NCI-H774 (cell line): ENCODE measurements around the gene ANXA7.
"Not testable (repeated sequence)": the region's sequence is repeated elsewhere in the genome, so short reads cannot be mapped to it uniquely, and the experiment has no call there.

Experiments used
- DNase-seq: peaks from one replicate; lab custom pipeline; 2025; lab: John Stamatoyannopoulos, UW

Gene ANXA7

DNA sequence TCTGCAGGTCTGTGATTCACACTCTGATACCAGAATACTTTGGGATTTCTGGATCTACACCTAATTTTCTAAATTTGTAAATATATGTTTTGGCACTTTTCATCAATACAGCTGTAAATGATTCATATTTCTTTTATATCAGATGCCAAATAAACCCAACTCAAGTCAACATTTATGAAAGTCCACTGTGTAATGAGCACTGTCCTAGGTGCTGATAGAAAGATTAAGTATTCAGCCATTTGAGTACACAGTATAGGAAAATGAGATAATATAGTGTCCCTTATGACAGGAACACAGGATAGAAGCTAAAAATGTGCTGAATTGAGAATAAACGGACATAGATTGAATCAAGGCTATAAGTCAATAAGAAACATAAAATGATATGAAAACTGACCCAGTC, 6.4 kb downstream of the ANXA7 start:
- no peak for DNase-seq

DNA sequence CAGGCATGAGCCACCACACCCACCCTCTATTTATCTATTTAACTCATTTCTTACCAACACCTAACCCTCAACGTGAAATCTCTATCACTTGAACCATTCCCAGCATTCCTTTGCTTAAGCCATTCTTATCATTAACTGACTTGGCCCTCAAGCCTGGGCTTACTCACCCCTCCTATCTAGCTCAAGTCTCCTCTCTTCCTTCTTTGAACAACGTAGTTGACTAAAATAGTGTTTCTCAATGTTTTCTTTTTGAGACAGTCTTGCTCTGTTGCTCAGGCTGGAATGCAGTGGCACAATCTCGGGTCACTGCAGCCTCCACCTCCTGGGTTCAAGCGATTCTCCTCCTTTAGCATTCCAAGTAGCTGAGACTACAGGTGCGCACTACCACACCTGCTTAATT, 7.0 kb downstream of the ANXA7 start:
- no peak for DNase-seq

DNA sequence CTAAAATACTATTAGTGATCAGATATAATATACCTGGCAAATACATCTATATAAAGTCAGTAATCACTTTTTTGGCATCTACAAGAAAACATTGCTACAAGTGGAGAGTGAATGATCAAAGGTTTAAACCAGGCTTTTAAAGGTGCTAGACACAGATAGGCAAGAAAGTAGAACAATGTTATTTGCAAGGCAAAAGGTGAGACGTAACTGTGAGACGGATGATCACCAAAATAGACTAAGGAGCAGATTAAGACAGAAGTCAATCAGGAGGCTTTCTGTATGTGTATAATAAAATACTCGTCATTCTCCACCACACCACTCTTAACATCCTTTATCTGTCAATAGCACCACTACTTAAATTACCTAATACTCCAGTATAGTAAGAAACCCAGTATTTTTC, 8.3 kb downstream of the ANXA7 start:
- no peak for DNase-seq

DNA sequence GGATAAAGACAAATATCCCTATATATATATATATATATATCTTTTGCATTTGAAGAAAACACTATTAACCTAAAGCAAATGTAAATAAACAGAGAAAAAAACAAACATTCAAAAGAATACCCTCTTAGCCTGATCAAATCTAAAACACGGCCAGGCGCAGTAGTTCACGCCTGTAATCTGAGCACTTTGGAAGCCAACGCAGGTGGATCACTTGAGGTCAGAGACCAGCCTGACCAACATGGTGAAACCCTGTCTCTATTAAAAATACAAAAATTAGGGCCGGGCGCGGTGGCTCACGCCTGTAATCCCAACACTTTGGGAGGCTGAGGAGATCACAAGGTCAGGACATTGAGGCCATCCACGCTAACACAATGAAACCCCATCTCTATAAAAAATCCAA, 9.2 kb downstream of the ANXA7 start:
- no peak for DNase-seq

DNA sequence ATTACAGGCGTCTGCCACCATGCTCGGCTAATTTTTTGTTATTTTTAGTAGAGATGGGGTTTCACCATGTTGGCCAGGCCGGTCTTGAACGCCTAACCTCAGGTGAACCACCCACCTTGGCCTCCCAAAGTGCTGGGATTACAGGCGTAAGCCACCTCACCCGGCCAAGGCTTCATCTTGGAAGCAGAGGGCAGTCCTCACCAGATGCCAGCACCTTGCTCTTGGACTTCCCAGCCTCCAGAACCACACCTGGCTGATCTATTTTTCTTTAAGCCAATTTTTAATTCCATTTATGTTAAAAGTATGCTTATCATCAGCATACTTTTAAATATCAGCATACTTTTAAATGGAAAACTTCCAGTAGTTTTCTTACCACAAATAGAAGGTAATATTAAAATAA, 12.2 kb downstream of the ANXA7 start:
- DNase-seq = no peak

DNA sequence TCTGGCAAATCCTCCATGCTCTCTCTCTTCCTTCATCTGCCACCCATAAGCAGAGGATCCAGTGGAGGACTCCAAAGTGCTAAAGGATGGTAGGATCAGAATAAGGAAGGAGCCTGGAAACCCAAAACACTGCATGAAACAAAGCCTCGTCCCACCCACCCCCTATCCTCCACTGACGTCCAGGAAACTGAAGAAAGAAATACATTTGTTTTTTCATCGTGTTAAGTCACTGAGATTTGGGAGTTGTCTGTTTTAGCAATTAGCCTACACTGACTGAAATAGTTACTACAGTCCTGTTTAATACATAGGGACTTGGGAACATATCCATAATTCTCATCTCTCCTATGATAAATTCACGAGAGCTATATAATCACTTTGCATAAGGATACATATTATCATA, 14.8 kb downstream of the ANXA7 start:
- no peak for DNase-seq

DNA sequence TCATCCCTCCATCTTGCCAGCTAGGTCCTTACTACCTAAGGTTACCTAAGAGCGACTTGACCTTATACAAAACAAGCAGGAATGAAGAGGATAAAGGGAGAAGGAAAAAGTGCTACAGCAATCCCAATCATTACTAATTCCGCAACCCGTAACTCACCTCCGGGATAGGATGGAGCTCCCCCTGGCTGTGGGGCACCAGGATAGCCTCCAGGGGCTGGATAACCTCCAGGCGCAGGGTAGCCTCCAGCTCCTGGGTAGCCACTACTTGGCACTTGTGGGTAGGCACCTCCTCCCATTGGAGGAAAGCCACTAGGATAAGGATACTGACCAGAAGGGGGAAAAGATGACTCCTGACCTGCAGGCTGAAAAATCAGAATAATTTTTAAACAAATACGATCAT, 15.8 kb downstream of the ANXA7 start:
- no peak for DNase-seq

DNA sequence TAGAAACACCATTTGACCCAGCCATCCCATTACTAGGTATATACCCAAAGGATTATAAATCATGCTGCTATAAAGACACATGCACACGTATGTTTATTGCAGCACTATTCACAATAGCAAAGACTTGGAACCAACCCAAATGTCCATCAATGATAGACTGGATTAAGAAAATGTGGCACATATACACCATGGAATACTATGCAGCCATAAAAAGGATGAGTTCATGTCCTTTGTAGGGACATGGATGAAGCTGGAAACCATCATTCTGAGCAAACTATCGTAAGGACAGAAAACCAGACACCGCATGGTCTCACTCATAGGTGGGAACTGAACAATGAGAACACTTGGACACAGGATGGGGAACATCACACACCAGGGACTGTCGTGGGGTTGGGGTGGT, 19.5 kb downstream of the ANXA7 start:
- DNase-seq = not testable (repeated sequence)

DNA sequence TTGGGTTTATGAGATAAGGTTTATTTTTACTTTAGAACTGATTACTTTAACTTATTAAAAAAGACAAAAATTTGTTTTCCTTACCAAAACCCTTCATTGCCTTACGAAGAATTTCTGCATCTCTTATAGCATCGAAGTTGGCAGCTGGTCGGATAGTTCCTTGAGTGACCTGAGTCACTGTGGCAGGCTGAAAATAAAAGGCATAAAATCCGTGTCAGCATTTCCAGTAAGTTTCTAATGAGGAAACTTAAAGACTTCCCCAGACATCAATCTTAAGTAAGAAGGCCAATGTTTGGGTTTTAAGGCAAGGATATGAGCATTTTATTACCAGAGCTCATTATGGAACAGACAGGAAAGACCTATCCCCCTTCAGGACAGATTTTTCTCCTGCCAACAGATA, 25.6 kb downstream of the ANXA7 start:
- no peak for DNase-seq

DNA sequence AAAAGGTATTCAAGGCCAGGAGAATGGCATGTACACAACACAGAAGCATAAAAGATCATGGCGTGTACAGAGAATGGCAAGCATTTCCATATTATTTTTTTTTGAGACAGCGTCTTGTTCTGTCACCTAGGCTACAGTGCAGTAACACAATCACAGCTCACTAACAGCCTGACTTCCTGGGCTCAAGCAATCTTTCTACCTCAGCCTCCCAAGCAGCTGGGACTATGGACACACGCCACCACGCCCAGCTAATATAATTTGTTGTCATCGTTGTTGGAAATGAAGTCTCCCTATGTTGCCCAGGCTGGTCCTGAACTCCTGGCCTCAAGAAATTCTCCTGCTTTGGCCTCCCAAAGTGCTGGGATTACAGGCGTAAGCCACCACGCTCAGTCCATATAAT, 27.3 kb downstream of the ANXA7 start:
- no peak for DNase-seq

DNA sequence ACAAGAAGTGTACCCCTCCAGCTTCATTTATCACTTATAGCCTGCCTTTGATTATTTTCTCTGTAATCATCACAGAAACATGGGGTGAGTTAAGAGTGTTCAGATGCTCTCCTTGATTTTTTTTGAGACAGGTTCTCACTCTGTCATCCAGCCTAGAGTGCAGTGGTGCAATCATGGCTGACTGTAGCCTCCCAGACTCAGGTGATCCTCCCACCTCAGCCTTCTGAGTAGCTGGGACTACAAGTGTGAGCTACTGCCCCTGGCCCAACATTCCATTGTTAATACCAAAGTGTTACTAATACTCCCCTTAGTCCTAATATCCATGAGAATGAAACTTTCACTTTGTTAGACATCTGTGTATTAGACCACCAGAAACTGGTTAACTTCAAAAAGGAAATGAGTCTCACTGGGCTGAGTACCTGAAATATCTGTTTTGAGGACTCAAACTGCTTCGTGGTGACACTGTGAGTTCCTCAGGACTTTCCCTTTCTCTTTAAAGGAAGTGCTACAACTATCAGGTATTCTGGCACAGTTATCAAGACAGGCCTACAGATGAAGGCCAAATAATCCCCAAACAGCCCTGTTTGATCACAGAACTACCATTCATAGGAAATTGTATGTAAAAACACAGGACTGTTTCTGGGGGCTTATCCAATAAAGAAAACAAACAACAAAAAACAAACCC, 34.7 kb downstream of the ANXA7 start:
- no peak for DNase-seq

DNA sequence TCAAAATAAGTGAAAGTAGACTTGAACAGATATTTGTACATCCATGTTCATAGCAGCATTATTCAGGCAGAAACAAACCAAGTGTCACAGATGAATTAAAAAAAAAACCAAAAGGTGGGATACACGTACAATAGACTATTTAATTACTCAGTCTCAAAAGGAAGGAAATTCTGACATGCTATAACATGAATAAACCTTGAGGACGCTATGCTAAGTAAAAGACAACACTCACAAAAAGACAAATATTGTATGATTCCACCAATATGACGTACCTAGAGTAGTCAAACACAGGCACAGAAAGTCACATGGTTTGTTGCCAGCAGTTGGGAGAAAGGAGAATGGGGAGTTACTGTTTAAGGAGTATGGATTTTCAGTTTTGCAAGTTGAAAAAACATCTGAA, 37.2 kb downstream of the ANXA7 start:
- DNase-seq = no peak

DNA sequence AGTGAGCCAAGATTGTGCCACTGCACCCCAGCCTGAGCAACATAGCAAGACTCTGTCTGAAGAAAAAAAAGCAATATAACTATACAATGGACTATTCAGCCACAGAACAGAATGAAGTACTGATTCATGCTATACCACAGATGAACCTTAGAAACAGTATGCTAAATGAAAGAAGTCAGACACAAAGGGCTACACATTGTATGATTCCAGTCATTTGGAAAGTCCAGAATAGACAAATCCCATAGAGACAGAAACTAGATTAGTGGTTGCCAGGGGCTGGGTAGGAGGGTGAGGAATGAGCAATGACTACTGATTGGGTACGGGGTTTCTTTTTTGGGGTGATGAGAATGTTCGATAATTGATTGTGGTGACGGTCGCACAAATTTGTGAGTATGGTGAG, 45.6 kb downstream of the ANXA7 start:
- no peak for DNase-seq

DNA sequence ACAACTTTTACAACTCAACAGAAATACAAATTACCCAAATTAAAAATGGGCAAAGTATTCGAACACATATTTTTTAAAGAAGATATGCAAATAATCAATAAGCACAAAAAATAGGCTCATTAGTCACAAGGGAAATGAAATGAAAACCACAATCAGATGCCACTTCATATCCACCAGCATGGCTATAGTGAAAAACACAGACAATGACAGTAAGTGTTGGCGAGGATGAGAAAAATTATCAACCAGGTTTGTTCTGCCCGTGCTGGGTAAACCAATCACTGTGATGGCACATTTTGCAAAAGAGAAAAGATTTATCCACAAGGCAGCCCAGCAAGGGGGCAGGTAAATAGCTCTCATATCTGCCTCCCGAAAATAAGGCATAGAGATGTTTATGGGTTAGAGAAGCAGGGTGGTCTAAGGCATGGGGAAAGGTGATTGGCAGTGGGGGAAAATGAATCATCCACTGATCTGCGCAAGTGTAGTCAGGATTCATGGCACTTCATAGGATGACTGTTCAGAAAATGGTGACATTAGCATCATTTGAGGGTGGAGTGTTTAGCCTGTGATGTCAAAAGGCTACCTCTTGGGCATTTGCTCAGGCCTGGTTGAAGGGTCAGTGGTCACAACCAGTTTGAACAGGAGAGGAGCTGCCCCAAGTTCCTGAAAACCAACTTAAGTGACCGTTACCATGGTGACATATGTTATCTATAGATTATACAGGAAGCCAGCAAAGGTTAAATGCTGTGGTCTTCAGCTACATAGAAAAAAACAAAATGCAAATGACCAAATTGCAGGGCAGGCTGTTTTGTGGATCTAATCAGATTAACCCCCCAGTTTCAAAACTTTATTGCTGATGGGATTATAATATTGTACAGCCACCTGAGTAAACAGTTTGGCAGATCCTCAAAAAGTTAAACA, 47.2 kb downstream of the ANXA7 start:
- no peak for DNase-seq

DNA sequence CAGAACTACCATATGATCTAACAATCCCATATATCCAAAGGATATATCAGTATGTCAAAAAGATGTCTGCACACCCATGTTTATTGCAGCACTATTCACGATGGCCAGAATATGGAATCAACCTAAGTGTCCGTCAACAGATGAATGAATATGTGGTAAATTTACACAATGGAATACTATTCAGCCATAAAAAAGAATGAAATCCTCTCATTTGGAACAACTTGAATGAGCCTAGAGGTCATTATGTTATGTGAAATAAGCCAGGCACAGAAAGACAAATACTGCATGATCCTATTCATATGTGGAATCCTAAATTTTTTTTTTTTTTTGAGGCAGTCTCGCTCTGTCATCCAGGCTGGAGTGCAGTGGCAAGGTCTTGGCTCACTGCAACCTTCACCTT, 48.9 kb downstream of the ANXA7 start:
- DNase-seq = no peak

DNA sequence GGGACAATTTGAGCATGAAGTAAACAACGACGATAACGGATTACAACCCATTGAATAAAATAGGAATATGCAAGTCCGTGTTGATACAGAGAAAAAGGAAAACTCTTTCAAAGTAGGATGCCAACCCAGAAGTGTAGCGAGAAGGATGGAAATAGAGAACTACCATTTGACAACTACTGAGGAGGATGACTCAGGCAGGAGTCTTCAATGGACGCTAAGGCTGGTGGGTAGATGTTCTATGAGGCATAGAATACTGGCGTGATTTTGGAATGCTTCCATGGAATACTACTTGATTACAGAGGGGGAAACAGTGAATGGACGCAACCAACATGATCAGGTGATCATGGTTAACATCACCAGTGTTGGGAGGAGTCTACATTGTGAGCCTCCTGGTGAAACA, 54.4 kb downstream of the ANXA7 start:
- DNase-seq = no peak

DNA sequence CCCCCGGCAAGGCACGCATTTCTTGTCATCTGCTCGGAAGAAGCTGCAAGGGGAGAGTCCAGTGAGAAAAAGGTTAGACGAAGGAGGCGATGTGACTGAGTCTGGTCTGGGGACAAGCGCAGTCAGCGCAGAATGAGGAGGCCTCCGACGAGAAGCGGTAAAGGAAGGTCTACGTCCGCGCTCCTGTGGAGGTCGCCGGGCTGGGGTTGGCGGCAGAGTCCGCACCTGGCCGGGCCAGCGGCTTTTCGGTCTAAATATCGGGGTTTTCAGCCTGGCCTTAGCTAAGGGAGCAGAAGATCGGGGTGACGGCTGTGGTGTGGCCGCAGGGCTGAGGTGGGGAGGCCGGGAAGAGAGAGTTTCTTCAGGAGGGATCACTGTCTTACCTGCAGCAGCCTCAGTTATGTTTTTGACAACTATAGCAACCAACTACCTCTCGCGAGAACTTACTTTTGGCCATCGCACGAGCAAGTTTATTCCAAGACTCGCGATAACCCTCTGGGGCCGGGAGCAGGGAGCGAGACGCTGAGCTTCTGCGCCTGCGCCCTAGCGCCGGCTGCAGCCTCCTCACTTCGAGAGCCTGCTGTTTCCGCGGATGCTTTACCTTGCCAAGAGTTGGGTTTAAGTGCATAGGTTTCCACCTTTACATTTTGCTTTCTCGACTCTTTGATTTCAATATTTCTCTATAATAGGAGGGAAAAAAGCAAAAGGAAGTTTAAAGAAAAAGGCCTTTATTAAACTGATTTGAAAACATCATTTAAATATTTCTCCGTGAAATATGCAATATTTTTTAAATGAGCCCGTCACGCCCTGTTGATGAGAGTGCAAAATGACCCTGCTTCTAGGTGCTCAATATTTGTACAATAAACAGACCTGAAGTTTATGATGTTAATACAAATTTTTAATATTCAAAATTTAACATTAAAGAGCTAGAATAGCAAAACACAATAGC, 55.3 kb downstream of the ANXA7 start, which contains the start of gene CFAP70:
TSS of gene CFAP70 (minus strand) at position 534 of the 949 bp plus-strand sequence. CDS start 4,068 bp downstream, outside the sequence.
- DNase-seq = peak; percentile 97

DNA sequence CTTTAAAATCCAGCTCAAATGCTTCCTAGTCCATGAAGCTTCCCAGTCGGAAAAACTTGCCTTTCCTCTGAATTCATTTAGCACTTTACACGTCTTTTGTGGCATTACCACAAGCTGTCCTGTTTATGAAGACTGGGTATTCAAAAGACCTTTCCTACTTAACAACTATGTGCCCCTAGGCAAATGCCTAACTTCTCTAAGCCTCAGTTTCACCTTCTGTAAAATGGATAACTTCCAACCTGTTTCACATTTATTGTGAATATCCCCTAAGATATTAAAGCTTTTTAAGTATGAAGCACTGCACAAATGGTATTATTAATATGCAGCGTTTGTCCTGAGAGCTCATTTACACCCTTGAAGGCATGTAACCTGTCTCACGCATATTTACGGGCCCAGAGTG, 56.0 kb downstream of the ANXA7 start:
- no peak for DNase-seq

DNA sequence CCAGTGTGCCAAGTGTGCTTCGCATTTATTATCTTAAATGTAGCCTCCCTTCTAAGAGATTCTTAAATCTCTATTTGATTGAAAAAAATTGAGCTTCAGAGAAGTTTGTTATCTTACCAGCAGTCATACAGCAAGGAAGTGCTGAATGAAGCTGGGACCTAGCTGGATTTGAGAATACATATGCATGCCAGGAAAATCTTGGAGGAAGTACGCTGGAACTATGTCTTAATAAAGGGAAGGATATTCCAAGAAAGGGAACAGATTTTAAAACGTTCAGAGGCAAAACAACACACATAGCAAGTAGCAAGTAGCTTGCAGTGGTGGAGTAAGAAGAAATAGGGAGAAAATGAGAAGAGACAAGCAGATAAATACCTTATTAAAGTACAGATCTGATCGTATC, 56.7 kb downstream of the ANXA7 start:
- DNase-seq = no peak

DNA sequence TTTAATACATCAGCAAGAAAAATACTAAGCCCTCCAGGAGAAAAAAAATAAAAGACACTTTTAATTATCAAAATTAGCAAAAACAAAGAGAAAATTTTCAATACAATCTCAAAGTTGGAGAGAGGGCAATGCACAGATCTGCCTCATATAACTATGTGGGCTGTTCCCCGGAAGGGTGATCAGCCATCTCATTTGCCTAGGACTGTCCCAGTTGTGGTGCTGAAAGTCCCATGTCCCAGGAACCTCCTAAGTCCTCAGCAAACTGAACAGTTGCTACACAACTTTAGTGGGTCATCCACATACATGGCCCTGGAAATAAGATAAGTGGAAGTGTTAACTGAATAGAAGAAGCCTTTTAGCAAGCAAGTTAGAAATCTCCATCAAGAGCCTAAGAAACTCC, 69.6 kb downstream of the ANXA7 start:
- DNase-seq = no peak

DNA sequence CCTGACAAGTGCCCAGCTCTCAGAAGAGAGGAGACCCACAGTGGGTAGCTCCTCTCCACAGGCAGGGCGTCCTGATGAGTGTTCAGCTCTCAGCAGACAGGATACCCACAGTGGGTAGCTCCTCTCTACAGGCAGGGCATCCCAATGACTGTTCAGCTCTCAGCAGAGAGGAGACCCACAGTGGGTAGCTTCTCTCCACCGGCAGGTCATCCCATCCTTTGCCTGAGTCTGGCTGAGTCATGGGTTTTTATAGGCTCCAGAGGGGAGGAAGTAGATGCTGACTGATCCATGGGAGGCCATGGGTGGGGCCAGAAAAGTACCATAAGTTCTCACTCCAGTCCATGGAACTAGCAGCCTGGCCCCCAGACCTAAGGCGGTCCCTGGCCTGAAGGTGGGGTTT, 73.7 kb downstream of the ANXA7 start:
- DNase-seq = no peak

DNA sequence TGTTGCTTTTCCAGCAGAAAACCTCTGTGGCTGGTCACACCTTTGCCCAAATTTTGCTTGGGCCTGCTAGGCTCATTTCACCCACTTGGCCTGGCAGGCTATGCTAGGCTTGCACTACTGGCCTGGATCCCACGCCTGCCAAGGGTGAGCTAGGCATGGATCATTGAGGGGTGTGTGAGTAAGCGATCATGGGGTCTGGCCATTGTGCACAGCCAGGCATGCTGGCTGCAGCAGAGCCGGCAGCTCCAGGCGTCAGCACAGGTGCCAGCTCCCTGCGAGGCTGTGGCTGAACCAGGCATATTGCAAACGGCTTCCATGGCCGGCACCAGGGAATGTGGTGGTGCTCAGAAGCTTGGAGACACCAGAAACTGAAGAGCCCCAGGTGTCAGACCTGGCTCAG, 74.4 kb downstream of the ANXA7 start:
- DNase-seq = no peak
